ENCODE measurements around the gene WAPL. TPM values are rescaled to one million over a fixed set of nuclear protein-coding genes. Genes with fewer than 3 reads are reported as not detected.

WAPL gene
- total and polyA plus RNA-seq, 7 donors: 15.0 to 44.2 (median 33.8) TPM

GRCh38 chr10:86411281-86411841 lies 110.2 kb downstream of the WAPL start:
- intact Hi-C loops (cut with DNase I): no loop called here
- no peak for DNase-seq
- no peak overlapping the region for H3K4me3 ChIP-seq

GRCh38 chr10:86410542-86411124 lies 111.0 kb downstream of the WAPL start:
- Histone ChIP-seq H3K9me3 (no peaks in the 10 kb centered on the region), H3K36me3 (no peaks in the 10 kb centered on the region), H3K27ac (peak overlapping the region in 3 of 4 donors; percentile 56 to 71 (median 69)), H3K4me3 (no peak overlapping the region), H3K4me1 (peaks cover 0 to 37% (median 33%) of the 10 kb centered on the region in 4 donors), H3K27me3 (no peaks in the 10 kb centered on the region)
- DNase-seq: no peak
- no peak for TF ChIP-seq POLR2AphosphoS5 (IDR thresholded peaks at IDR 0.05)
- WGBS, 2 donors: 72 to 75% methylated on average over 4 of the region's 4 CpGs
- intact Hi-C loops (cut with DNase I): no loop called here

More at GRCh38 chr10:86411281-86411841, 110.2 kb downstream of the WAPL start:
- no peaks in the 10 kb centered on the region for H3K27me3 ChIP-seq
- H3K9me3 ChIP-seq: no peaks in the 10 kb centered on the region
- 5% methylated on average over 7 of the region's 7 CpGs for WGBS, 2 donors
- no peaks in the 10 kb centered on the region for H3K36me3 ChIP-seq
- TF ChIP-seq CTCF (IDR thresholded peaks at IDR 0.05) (no peak), EP300 (IDR thresholded peaks at IDR 0.05) (peak in 1 of 4 donors; percentile 27), POLR2AphosphoS5 (IDR thresholded peaks at IDR 0.05) (peak in 2 of 4 donors; percentile 13 to 62)
- peak overlapping the region in 3 of 4 donors; percentile 56 to 71 (median 69) for H3K27ac ChIP-seq
- peaks cover 0 to 37% (median 33%) of the 10 kb centered on the region in 4 donors for H3K4me1 ChIP-seq

GRCh38 chr10:86409183-86409582 lies 112.4 kb downstream of the WAPL start:
- DNase-seq: no peak
- TF ChIP-seq EP300 (IDR thresholded peaks at IDR 0.05): no peak
- TF ChIP-seq POLR2AphosphoS5 (IDR thresholded peaks at IDR 0.05): no peak
- TF ChIP-seq CTCF (IDR thresholded peaks at IDR 0.05): no peak
- TF ChIP-seq POLR2A (IDR thresholded peaks at IDR 0.05): no peak
- Histone ChIP-seq H3K4me3 (no peak overlapping the region), H3K9me3 (no peaks in the 10 kb centered on the region), H3K4me1 (peaks cover 0 to 35% (median 32%) of the 10 kb centered on the region in 4 donors), H3K36me3 (no peaks in the 10 kb centered on the region), H3K27me3 (no peaks in the 10 kb centered on the region), H3K27ac (no peak overlapping the region)
- intact Hi-C loops (cut with DNase I): loop anchor here (10.0 kb wide), 1 partner anchor 566 kb away; no protein-coding TSS in a partner anchor
- 68 to 78% methylated on average over 1 of the region's 1 CpG for WGBS, 2 donors

GRCh38 chr10:86403183-86403797 lies 118.3 kb downstream of the WAPL start:
- 76 to 81% methylated on average over 6 of the region's 6 CpGs for WGBS, 2 donors
- TF ChIP-seq EP300 (IDR thresholded peaks at IDR 0.05): no peak
- TF ChIP-seq CTCF (IDR thresholded peaks at IDR 0.05): no peak
- TF ChIP-seq POLR2A (IDR thresholded peaks at IDR 0.05): no peak
- no peak for TF ChIP-seq POLR2AphosphoS5 (IDR thresholded peaks at IDR 0.05)
- no peaks in the 10 kb centered on the region for H3K36me3 ChIP-seq
- peak overlapping the region in 2 of 4 donors; percentile 13 to 97 for H3K27ac ChIP-seq
- H3K9me3 ChIP-seq: no peaks in the 10 kb centered on the region
- DNase-seq: no peak
- peaks cover 0 to 33% (median 28%) of the 10 kb centered on the region in 4 donors for H3K4me1 ChIP-seq
- intact Hi-C loops (cut with DNase I): loop anchor here (5.0 to 10.0 kb wide), 4 partner anchors 39 to 572 kb away; partner anchors contain the start of genes LDB3 and WAPL
- H3K27me3 ChIP-seq: no peaks in the 10 kb centered on the region
- no peak overlapping the region for H3K4me3 ChIP-seq

- TF ChIP-seq EP300 (IDR thresholded peaks at IDR 0.05) (no peak), POLR2A (IDR thresholded peaks at IDR 0.05) (no peak), POLR2AphosphoS5 (IDR thresholded peaks at IDR 0.05) (no peak), CTCF (IDR thresholded peaks at IDR 0.05) (no peak)
- H3K9me3 ChIP-seq: no peaks in the 10 kb centered on the region
- H3K36me3 ChIP-seq: no peaks in the 10 kb centered on the region
- H3K27me3 ChIP-seq: no peaks in the 10 kb centered on the region
- no peak for DNase-seq
- H3K4me1 ChIP-seq: peaks cover 0 to 33% (median 28%) of the 10 kb centered on the region in 4 donors
- no peak overlapping the region for H3K4me3 ChIP-seq
- peak overlapping the region in 3 of 4 donors; percentile 3 to 97 (median 13) for H3K27ac ChIP-seq
- intact Hi-C loops (cut with DNase I): loop anchor here (5.0 to 10.0 kb wide), 4 partner anchors 40 to 572 kb away; partner anchors contain the start of genes LDB3 and WAPL
- WGBS, 2 donors: 29 to 33% methylated on average over 18 of the region's 18 CpGs
Measured at GRCh38 chr10:86402283-86402941, 119.2 kb downstream of the WAPL start.

Measured in sigmoid colon (tissue), 7 donors.